Heart left ventricle (tissue), 16 donors: Measurements from ENCODE around the gene CD151. TPM values are rescaled to one million over a fixed set of nuclear protein-coding genes. Genes with fewer than 3 reads are reported as not detected.

ENCODE experiments used
- ATAC-seq, 4 donors: fragments of 200-7000 bp; cut with Tn5 transposase; one replicate each; pipeline ENCODE4 v1.9.1; 2020 to 2022; ENCODE audit warnings: moderate library complexity in 4 of 4, mild to moderate bottlenecking in 3 of 4, moderate number of reproducible peaks in 1 of 4
- DNase-seq, 5 donors: peaks; one replicate each; pipeline ENCODE4 v3.0.0-alpha.2; 2020
- H3K27ac ChIP-seq, 12 donors: fragments of 200-600 bp; sonication (generic) in 4 of 12; one replicate each; pipeline versions ENCODE4 v1.5.0 to v1.8.0; 2016 to 2022; ENCODE audit warnings: mild to moderate bottlenecking in 2 of 12
- H3K27me3 ChIP-seq, 9 donors: fragments of 200-600 bp; sonication (generic) in 2 of 9; one replicate each; pipeline versions ENCODE4 v1.5.1 to v1.8.0; 2016 to 2022; ENCODE audit warnings: mild to moderate bottlenecking in 3 of 9
- H3K36me3 ChIP-seq, 9 donors: fragments of 200-600 bp; sonication (generic) in 2 of 9; one replicate each; pipeline versions ENCODE4 v1.5.0 to v1.8.0; 2018 to 2022; ENCODE audit warnings: mild to moderate bottlenecking in 2 of 9
- H3K4me1 ChIP-seq, 12 donors: fragments of 200-600 bp; sonication (generic) in 4 of 12; one replicate each; pipeline versions ENCODE4 v1.5.0 to v1.8.0; 2016 to 2022; ENCODE audit warnings: mild to moderate bottlenecking in 3 of 12
- H3K4me3 ChIP-seq, 12 donors: fragments of 200-600 bp; sonication (generic) in 4 of 12; one replicate each; pipeline versions ENCODE4 v1.5.0 to v1.8.0; 2017 to 2022; ENCODE audit warnings: mild to moderate bottlenecking in 9 of 12, moderate library complexity in 4 of 12
- H3K9me3 ChIP-seq, 12 donors: fragments of 200-600 bp; sonication (generic) in 4 of 12; one replicate each; pipeline versions ENCODE4 v1.5.0 to v1.8.0; 2016 to 2022; ENCODE audit warnings: mild to moderate bottlenecking in 1 of 12
- CTCF ChIP-seq, 12 donors: fragments of 200-600 bp; sonication (generic) in 4 of 12; IDR thresholded peaks; one replicate each; pipeline versions ENCODE4 v1.5.0 to v1.8.0; 2018 to 2022; ENCODE audit warnings: antibody characterized with exemption in 12 of 12, mild to moderate bottlenecking in 5 of 12
- POLR2A ChIP-seq, 2 donors: fragments of 450-650 bp; IDR thresholded peaks; one replicate each; pipeline ENCODE4 v1.6.1; 2017; ENCODE audit warnings: antibody characterized with exemption in 2 of 2, mild to moderate bottlenecking in 2 of 2, moderate library complexity in 2 of 2
- WGBS, 4 donors: extraction: QIAGEN DNeasy Blood & Tissue Kit in 2 of 4; methylation state at CpG; one replicate each; pipeline versions ENCODE4 v1.1.5 to v1.1.7; 2013 to 2018; 5-methylcytosine and 5-hydroxymethylcytosine counted together
- intact Hi-C, 10 donors: fragments of 100-400 bp; cut with DNase I; formaldehyde crosslinking; loops; one replicate each; pipeline versions ENCODE4 v1.11.1 to v1.14.2; 2022
- polyA plus RNA-seq, 2 donors: library from polyadenylated mRNA; stranded (reverse); fragments of 200-250 nt; gene quantifications; one replicate each; pipeline ENCODE4 v1.2.3, GENCODE V29; 2013
- total RNA-seq, 9 donors: library from RNA; depleted of rRNA in 2 of 9; stranded (reverse); fragments of >200 nt in 2 of 9; fragmentation: NEBNext Ultra II Directional in 3 of 9; extraction: Animal tissue kit (Norgen Biotek cat#: 25700) in 3 of 9; gene quantifications; one replicate each; pipeline versions ENCODE4 v1.1.0 to v1.2.4, GENCODE V29; 2016 to 2023
- donor health status: ischemic (EF 13 %, LVEDD 7.1; RV severe dilation, severe dysfunction).
- donor health status: healthy with polysubstance abuse.
- donor health status: DM: no; HTN: yes; CAD: no.
- donor health status: DM: no; HTN: no; CAD: no.
- donor health status: ischemic (EF 25% LVEDD 6.9; RV normal size, moderate dysfunction).
- donor health status: ischemic (EF 25% LVEDD 5.7; RV mildly dilated, moderate dysfunction).
- donor health status: healthy.
- donor health status: DM: yes; HTN: yes; CAD: no.
- donor health status: ischemic (EF 35%, LVEDD 5.7; RV mildly dilated, moderate dysfunction).
- donor health status: nonischemic (EF 11% LVEDD 7.7; RV severe dilation, severe dysfunction).
- donor health status: DM: yes; HTN: yes; CAD: no.
- donor health status: PGD.
- donor health status: ischemic (EF 29% LVEDD 5.4; RV normal size, mild dysfunction).
- donor health status: nonischemic (EF 23%, LVEDD 6.1; RV moderate dilation, normal function).

The CD151 gene
- total and polyA plus RNA-seq, 11 donors: 323 to 817 (median 477) TPM

- intact Hi-C loops: no loop called here
- TF ChIP-seq POLR2A (IDR thresholded peaks at IDR 0.05): no peak
- no peak for TF ChIP-seq CTCF (IDR thresholded peaks at IDR 0.05)
- peaks cover 0 to under 1% (median 0%) of the 10 kb centered on the region in 9 donors for H3K27me3 ChIP-seq
- no peaks in the 10 kb centered on the region for H3K9me3 ChIP-seq
- H3K36me3 ChIP-seq: peaks cover 0 to 56% (median 48%) of the 10 kb centered on the region in 9 donors
- no peak overlapping the region for H3K4me3 ChIP-seq
- DNase-seq (no peak), ATAC-seq (no peak)
- peak overlapping the region in 9 of 12 donors; percentile 6 to 97 (median 28) for H3K27ac ChIP-seq
- 85 to 91% (median 87%) methylated on average over 13 to 22 of the region's 22 CpGs for WGBS, 4 donors
- peaks cover 14 to 84% (median 60%) of the 10 kb centered on the region in 12 donors for H3K4me1 ChIP-seq
Measured at GRCh38 chr11:837189-837989, 4.6 kb downstream of the CD151 start.

- Histone ChIP-seq H3K27ac (peak overlapping the region in 1 of 12 donors; percentile 7), H3K9me3 (no peaks in the 10 kb centered on the region), H3K36me3 (peaks cover 0 to 56% (median 48%) of the 10 kb centered on the region in 9 donors), H3K4me3 (no peak overlapping the region), H3K4me1 (peaks cover 14 to 82% (median 58%) of the 10 kb centered on the region in 12 donors), H3K27me3 (no peaks in the 10 kb centered on the region)
- intact Hi-C loops: no loop called here
- TF ChIP-seq POLR2A (IDR thresholded peaks at IDR 0.05): no peak
- no peak for TF ChIP-seq CTCF (IDR thresholded peaks at IDR 0.05)
- ATAC-seq: no peak
- WGBS, 4 donors: 70 to 72% (median 71%) methylated on average over 8 of the region's 8 CpGs; no CpG with 5 or more reads in 1 of the 4 donors
- no peak for DNase-seq
Measured at GRCh38 chr11:837990-838307, 5.2 kb downstream of the CD151 start.

- no peak for ATAC-seq
- Histone ChIP-seq H3K27ac (peak overlapping the region in 4 of 12 donors; percentile 30 to 34 (median 32)), H3K4me1 (peaks cover 14 to 82% (median 56%) of the 10 kb centered on the region in 12 donors), H3K36me3 (peaks cover 0 to 56% (median 48%) of the 10 kb centered on the region in 9 donors), H3K27me3 (no peaks in the 10 kb centered on the region), H3K4me3 (no peak overlapping the region), H3K9me3 (no peaks in the 10 kb centered on the region)
- WGBS, 4 donors: 35 to 63% (median 39%) methylated on average over 6 to 17 of the region's 17 CpGs
- intact Hi-C loops: no loop called here
- no peak for TF ChIP-seq POLR2A (IDR thresholded peaks at IDR 0.05)
- peak in 5 of 12 donors; percentile 8 to 33 (median 14) for TF ChIP-seq CTCF (IDR thresholded peaks at IDR 0.05)
- DNase-seq: no peak
Measured at GRCh38 chr11:838441-839279, 5.9 kb downstream of the CD151 start.

DNA sequence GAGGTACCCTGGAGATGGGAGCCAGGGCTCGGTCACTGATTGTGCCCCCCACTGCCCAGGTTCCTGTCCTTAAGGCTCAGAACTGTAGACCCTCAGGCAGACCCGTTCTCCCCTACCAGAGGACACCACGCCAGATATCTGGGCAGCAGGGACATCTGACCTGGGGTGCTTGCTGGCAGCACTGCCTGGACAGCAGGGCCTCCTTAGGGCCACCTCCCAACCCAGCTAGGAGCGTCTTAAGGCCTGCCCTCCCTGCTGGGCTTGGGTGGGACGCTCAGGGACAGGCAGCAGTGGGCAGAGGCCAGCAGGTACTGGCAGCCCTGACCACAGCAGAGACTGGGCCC, 6.5 kb downstream of the CD151 start:
- DNase-seq: no peak
- Histone ChIP-seq H3K4me1 (peaks cover 10 to 82% (median 54%) of the 10 kb centered on the region in 12 donors), H3K27me3 (no peaks in the 10 kb centered on the region), H3K36me3 (peaks cover 0 to 56% (median 48%) of the 10 kb centered on the region in 9 donors), H3K9me3 (no peaks in the 10 kb centered on the region), H3K27ac (peak overlapping the region in 3 of 12 donors; percentile 30 to 34 (median 31)), H3K4me3 (no peak overlapping the region)
- TF ChIP-seq POLR2A (IDR thresholded peaks at IDR 0.05) (no peak), CTCF (IDR thresholded peaks at IDR 0.05) (no peak)
- intact Hi-C loops: no loop called here
- WGBS, 4 donors: 70 to 90% (median 82%) methylated on average over 3 to 5 of the region's 5 CpGs
- ATAC-seq: no peak
